ELF-1 (cell line): ENCODE data around the gene BICDL1.

Experiments used
- DNase-seq: peaks from one replicate; pipeline ENCODE4 v3.0.0-alpha.2; 2016; ENCODE audit warnings: low read depth, low spot score

The BICDL1 gene

GRCh38 chr12:120079411-120080400 is 90.7 kb downstream of the BICDL1 start:
- DNase-seq = peak; percentile 72

- DNase-seq = no peak
Observed at GRCh38 chr12:120081641-120082040, 92.6 kb downstream of the BICDL1 start.

GRCh38 chr12:120085920-120086645 is 97.0 kb downstream of the BICDL1 start:
- DNase-seq = no peak

- peak; percentile 100 for DNase-seq
Observed at GRCh38 chr12:120086801-120087621, 98.0 kb downstream of the BICDL1 start.

- DNase-seq = no peak
Observed at GRCh38 chr12:120089105-120089504, 100.1 kb downstream of the BICDL1 start.

- DNase-seq = no peak
Observed at GRCh38 chr12:120089796-120090195, 100.8 kb downstream of the BICDL1 start.

GRCh38 chr12:120090206-120090605 is 101.2 kb downstream of the BICDL1 start:
- DNase-seq = no peak

GRCh38 chr12:120090626-120091295 is 101.7 kb downstream of the BICDL1 start:
- no peak for DNase-seq

- DNase-seq = no peak
Observed at GRCh38 chr12:120091371-120092090, 102.5 kb downstream of the BICDL1 start.

- peak; percentile 48 for DNase-seq
Observed at GRCh38 chr12:120092551-120093335, 103.7 kb downstream of the BICDL1 start.

GRCh38 chr12:120093336-120093591 is 104.2 kb downstream of the BICDL1 start:
- DNase-seq = peak; percentile 77

GRCh38 chr12:120093592-120094355 is 104.7 kb downstream of the BICDL1 start:
- peak; percentile 91 for DNase-seq

- no peak for DNase-seq
Observed at GRCh38 chr12:120094485-120094884, 105.4 kb downstream of the BICDL1 start.

- DNase-seq = no peak
Observed at GRCh38 chr12:120095331-120095730, 106.3 kb downstream of the BICDL1 start.

GRCh38 chr12:120095736-120096135 is 106.7 kb downstream of the BICDL1 start:
- no peak for DNase-seq

- no peak for DNase-seq
Observed at GRCh38 chr12:120096671-120097202, 107.7 kb downstream of the BICDL1 start.

GRCh38 chr12:120098756-120099470 is 109.9 kb downstream of the BICDL1 start:
- no peak for DNase-seq

- DNase-seq = no peak
Observed at GRCh38 chr12:120099738-120100137, 110.7 kb downstream of the BICDL1 start.
